ENCODE measurements around the gene RIMS1.

RIMS1 gene

GRCh38 chr6:72374172-72374571 is 487.8 kb downstream of the RIMS1 start:
- no peak for TF ChIP-seq CTCF (IDR thresholded peaks at IDR 0.05)

- no peak for TF ChIP-seq CTCF (IDR thresholded peaks at IDR 0.05)
These were observed 488.5 kb downstream of the RIMS1 start for GRCh38 chr6:72374857-72375256.

GRCh38 chr6:72376736-72377135 is 490.4 kb downstream of the RIMS1 start:
- no peak for TF ChIP-seq CTCF (IDR thresholded peaks at IDR 0.05)

- no peak for TF ChIP-seq CTCF (IDR thresholded peaks at IDR 0.05)
These were observed 494.7 kb downstream of the RIMS1 start for GRCh38 chr6:72381076-72381475.

- no peak for TF ChIP-seq CTCF (IDR thresholded peaks at IDR 0.05)
These were observed 496.5 kb downstream of the RIMS1 start for GRCh38 chr6:72382602-72383529.

- no peak for TF ChIP-seq CTCF (IDR thresholded peaks at IDR 0.05)
These were observed 500.0 kb downstream of the RIMS1 start for GRCh38 chr6:72386324-72386723.

- no peak for TF ChIP-seq CTCF (IDR thresholded peaks at IDR 0.05)
These were observed 503.3 kb downstream of the RIMS1 start for GRCh38 chr6:72389698-72390097.
